ENCODE results near the gene SPTSSA. TPM values are rescaled to one million over a fixed set of nuclear protein-coding genes. Genes with fewer than 3 reads are reported as not detected.
"Not testable (repeated sequence)": the region's sequence is repeated elsewhere in the genome, so short reads cannot be mapped to it uniquely, and the experiment has no call there.

The SPTSSA gene
- total RNA-seq, 2 experiments from 2014 or later = 1.4 to 1.6 TPM

- no peaks in the 10 kb centered on the region for H3K9me3 ChIP-seq (ENCODE audit: control insufficient read depth in 1 of 2, insufficient read depth in 1 of 2, low read length in 2 of 2)
- intact Hi-C loops (cut with DNase I, micrococcal nuclease) = no loop called here
These were observed 64.0 kb downstream of the SPTSSA start for GRCh38 chr14:34398024-34398423.

GRCh38 chr14:34387974-34388516 lies 74.0 kb downstream of the SPTSSA start:
- DNase-seq = no peak
- no peaks in the 10 kb centered on the region for H3K36me3 Mint-ChIP-seq (ENCODE audit: low read depth)
- peaks cover 6 to 10% of the 10 kb centered on the region in 2 experiments for H3K27me3 ChIP-seq (ENCODE audit: control insufficient read depth in 1 of 2, insufficient read depth in 2 of 2, low read length in 2 of 2)
- no peaks in the 10 kb centered on the region for H3K36me3 ChIP-seq (ENCODE audit: insufficient read depth, low read length)
- no peak overlapping the region for H3K4me3 Mint-ChIP-seq
- peaks cover 44% of the 10 kb centered on the region for H3K27me3 Mint-ChIP-seq
- H3K4me1 Mint-ChIP-seq (ENCODE audit: low read depth) = no peaks in the 10 kb centered on the region
- no peak overlapping the region for H3K27ac Mint-ChIP-seq
- ATAC-seq (ENCODE audit: poor library complexity) = no peak
- TF ChIP-seq CTCF (IDR thresholded peaks at IDR 0.05) = no peak
- POLR2A ChIA-PET = no interaction called here
- intact Hi-C loops (cut with DNase I, micrococcal nuclease) = no loop called here
- CTCF ChIA-PET = no interaction called here
- H3K4me3 ChIP-seq (ENCODE audit: low read length) = no peak overlapping the region
- peaks cover 0 to 22% of the 10 kb centered on the region in 2 experiments for H3K9me3 ChIP-seq (ENCODE audit: control insufficient read depth in 1 of 2, insufficient read depth in 1 of 2, low read length in 2 of 2)
- H3K27ac ChIP-seq (ENCODE audit: low read depth in 1 of 2, low read length in 2 of 2) = no peak overlapping the region
- no peaks in the 10 kb centered on the region for H3K9me3 Mint-ChIP-seq
- no peaks in the 10 kb centered on the region for H3K4me1 ChIP-seq (ENCODE audit: insufficient read depth, low read length)

More at GRCh38 chr14:34398024-34398423, 64.0 kb downstream of the SPTSSA start:
- H3K36me3 ChIP-seq (ENCODE audit: insufficient read depth, low read length) = no peaks in the 10 kb centered on the region
- no peak overlapping the region for H3K4me3 Mint-ChIP-seq
- no peak overlapping the region for H3K27ac Mint-ChIP-seq
- CTCF ChIA-PET = no interaction called here
- no peak overlapping the region for H3K4me3 ChIP-seq (ENCODE audit: low read length)
- H3K36me3 Mint-ChIP-seq (ENCODE audit: low read depth) = no peaks in the 10 kb centered on the region
- TF ChIP-seq CTCF (IDR thresholded peaks at IDR 0.05) = no peak
- POLR2A ChIA-PET = no interaction called here
- no peak for DNase-seq
- no peaks in the 10 kb centered on the region for H3K4me1 ChIP-seq (ENCODE audit: insufficient read depth, low read length)
- H3K9me3 Mint-ChIP-seq = peaks cover 2% of the 10 kb centered on the region
- peaks cover 7% of the 10 kb centered on the region for H3K27me3 Mint-ChIP-seq
- ATAC-seq (ENCODE audit: poor library complexity) = no peak
- no peaks in the 10 kb centered on the region for H3K4me1 Mint-ChIP-seq (ENCODE audit: low read depth)
- H3K27ac ChIP-seq (ENCODE audit: low read depth in 1 of 2, low read length in 2 of 2) = no peak overlapping the region
- H3K27me3 ChIP-seq (ENCODE audit: control insufficient read depth in 1 of 2, insufficient read depth in 2 of 2, low read length in 2 of 2) = no peaks in the 10 kb centered on the region

- intact Hi-C loops (cut with DNase I, micrococcal nuclease) = no loop called here
- no peak overlapping the region for H3K4me3 ChIP-seq (ENCODE audit: low read length)
- peaks cover 0 to 20% of the 10 kb centered on the region in 2 experiments for H3K9me3 ChIP-seq (ENCODE audit: control insufficient read depth in 1 of 2, insufficient read depth in 1 of 2, low read length in 2 of 2)
- no peaks in the 10 kb centered on the region for H3K4me1 ChIP-seq (ENCODE audit: insufficient read depth, low read length)
- TF ChIP-seq CTCF (IDR thresholded peaks at IDR 0.05) = no peak
- DNase-seq = no peak
- ChIA-PET CTCF (no interaction called here), POLR2A (no interaction called here)
- no peak for ATAC-seq (ENCODE audit: poor library complexity)
- Mint-ChIP-seq H3K36me3 (ENCODE audit: low read depth) (no peaks in the 10 kb centered on the region), H3K27ac (no peak overlapping the region), H3K4me3 (no peak overlapping the region), H3K27me3 (peaks cover 50% of the 10 kb centered on the region), H3K4me1 (ENCODE audit: low read depth) (no peaks in the 10 kb centered on the region), H3K9me3 (no peaks in the 10 kb centered on the region)
- H3K36me3 ChIP-seq (ENCODE audit: insufficient read depth, low read length) = no peaks in the 10 kb centered on the region
- no peak overlapping the region for H3K27ac ChIP-seq (ENCODE audit: low read depth in 1 of 2, low read length in 2 of 2)
- H3K27me3 ChIP-seq (ENCODE audit: control insufficient read depth in 1 of 2, insufficient read depth in 2 of 2, low read length in 2 of 2) = peaks cover 6 to 10% of the 10 kb centered on the region in 2 experiments
These were observed 75.1 kb downstream of the SPTSSA start for GRCh38 chr14:34386865-34387485.

- H3K4me1 Mint-ChIP-seq (ENCODE audit: low read depth); H3K9me3 Mint-ChIP-seq; DNase-seq; intact Hi-C loops (cut with DNase I, micrococcal nuclease); H3K4me3 ChIP-seq (ENCODE audit: low read length); H3K4me1 ChIP-seq (ENCODE audit: insufficient read depth, low read length); H3K36me3 Mint-ChIP-seq (ENCODE audit: low read depth); ATAC-seq (ENCODE audit: poor library complexity); CTCF ChIA-PET; H3K36me3 ChIP-seq (ENCODE audit: insufficient read depth, low read length); H3K4me3 Mint-ChIP-seq; H3K27me3 ChIP-seq (ENCODE audit: control insufficient read depth in 1 of 2, insufficient read depth in 2 of 2, low read length in 2 of 2); POLR2A ChIA-PET; H3K27ac ChIP-seq (ENCODE audit: low read depth in 1 of 2, low read length in 2 of 2); H3K27ac Mint-ChIP-seq: not testable (repeated sequence)
- peaks cover 0 to 11% of the 10 kb centered on the region in 2 experiments for H3K9me3 ChIP-seq (ENCODE audit: control insufficient read depth in 1 of 2, insufficient read depth in 1 of 2, low read length in 2 of 2)
- H3K27me3 Mint-ChIP-seq = peaks cover 50% of the 10 kb centered on the region
These were observed 76.2 kb downstream of the SPTSSA start for GRCh38 chr14:34385881-34386280.
